ENCODE data around the gene APBB1.
"Not testable (repeated sequence)": the region's sequence is repeated elsewhere in the genome, so short reads cannot be mapped to it uniquely, and the experiment has no call there.

Gene APBB1

GRCh38 chr11:6415797-6416196 lies 3.1 kb downstream of the APBB1 start:
- no peak for DNase-seq

- DNase-seq = no peak
Measured at GRCh38 chr11:6414874-6415328, 4.0 kb downstream of the APBB1 start.

- DNase-seq = no peak
Measured at GRCh38 chr11:6413791-6414201, 5.1 kb downstream of the APBB1 start.

GRCh38 chr11:6411594-6412031 lies 7.3 kb downstream of the APBB1 start:
- no peak for DNase-seq

- DNase-seq = no peak
Measured at GRCh38 chr11:6410695-6411430, 8.0 kb downstream of the APBB1 start.

- no peak for DNase-seq
Measured at GRCh38 chr11:6406370-6406769, 12.5 kb downstream of the APBB1 start.

GRCh38 chr11:6405846-6406245 lies 13.0 kb downstream of the APBB1 start:
- DNase-seq = no peak

- DNase-seq = no peak
Measured at GRCh38 chr11:6405052-6405667, 13.7 kb downstream of the APBB1 start.

- no peak for DNase-seq
Measured at GRCh38 chr11:6404342-6405051, 14.4 kb downstream of the APBB1 start.

GRCh38 chr11:6403539-6403938 lies 15.4 kb downstream of the APBB1 start:
- no peak for DNase-seq

GRCh38 chr11:6402561-6402981 lies 16.3 kb downstream of the APBB1 start:
- DNase-seq = no peak

GRCh38 chr11:6402061-6402470 lies 16.8 kb downstream of the APBB1 start:
- no peak for DNase-seq

- no peak for DNase-seq
Measured at GRCh38 chr11:6401464-6401863, 17.4 kb downstream of the APBB1 start.

- DNase-seq = no peak
Measured at GRCh38 chr11:6400431-6401345, 18.2 kb downstream of the APBB1 start.

GRCh38 chr11:6397636-6398035 lies 21.3 kb downstream of the APBB1 start:
- DNase-seq = no peak

GRCh38 chr11:6397156-6397555 lies 21.7 kb downstream of the APBB1 start:
- no peak for DNase-seq

- no peak for DNase-seq
Measured at GRCh38 chr11:6395470-6396060, 23.3 kb downstream of the APBB1 start.

- no peak for DNase-seq
Measured at GRCh38 chr11:6393989-6394670, 24.8 kb downstream of the APBB1 start.

GRCh38 chr11:6392251-6392650 lies 26.6 kb downstream of the APBB1 start:
- not testable (repeated sequence) for DNase-seq

- DNase-seq = no peak
Measured at GRCh38 chr11:6391537-6392134, 27.3 kb downstream of the APBB1 start.
